ENCODE results near the gene CDK10.

DNA sequence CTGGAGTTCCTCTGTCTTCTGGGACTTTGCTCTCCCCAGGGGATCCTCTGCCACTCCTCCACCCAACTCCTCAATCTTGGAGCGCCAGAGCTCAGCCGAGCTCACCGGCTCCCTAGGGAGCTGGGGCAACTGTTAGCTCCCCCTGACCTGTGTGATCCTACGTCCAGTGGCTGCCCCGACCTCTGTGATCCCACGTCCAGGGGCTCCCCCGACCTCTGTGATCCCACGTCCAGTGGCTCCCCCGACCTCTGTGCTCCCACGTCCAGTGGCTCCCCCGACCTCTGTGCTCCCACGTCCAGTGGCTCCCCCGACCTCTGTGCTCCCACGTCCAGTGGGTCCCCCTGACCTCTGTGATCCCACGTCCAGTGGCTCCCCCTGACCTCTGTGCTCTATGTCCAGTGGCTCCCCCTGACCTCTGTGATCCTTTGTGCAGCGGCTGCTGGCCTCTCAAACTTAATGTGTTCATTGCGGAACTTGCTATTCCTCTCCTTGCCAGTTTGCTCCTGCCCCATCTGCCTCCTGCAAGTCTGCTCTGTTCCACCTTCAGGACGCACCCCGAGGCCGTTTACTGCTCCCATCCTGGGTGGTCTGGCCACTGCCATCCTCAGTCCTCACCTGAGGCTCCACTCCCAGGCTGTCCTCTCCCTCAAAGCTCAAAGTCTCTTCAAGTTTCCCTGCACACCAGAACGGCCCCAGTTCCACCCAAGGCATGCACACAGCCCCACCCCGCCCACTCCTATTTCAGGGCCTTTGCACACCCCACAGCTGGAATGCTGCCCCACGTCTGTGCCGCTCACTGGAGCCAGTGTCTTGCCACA, 31.4 kb downstream of the CDK10 start:
- TF ChIP-seq, protein P1, sequence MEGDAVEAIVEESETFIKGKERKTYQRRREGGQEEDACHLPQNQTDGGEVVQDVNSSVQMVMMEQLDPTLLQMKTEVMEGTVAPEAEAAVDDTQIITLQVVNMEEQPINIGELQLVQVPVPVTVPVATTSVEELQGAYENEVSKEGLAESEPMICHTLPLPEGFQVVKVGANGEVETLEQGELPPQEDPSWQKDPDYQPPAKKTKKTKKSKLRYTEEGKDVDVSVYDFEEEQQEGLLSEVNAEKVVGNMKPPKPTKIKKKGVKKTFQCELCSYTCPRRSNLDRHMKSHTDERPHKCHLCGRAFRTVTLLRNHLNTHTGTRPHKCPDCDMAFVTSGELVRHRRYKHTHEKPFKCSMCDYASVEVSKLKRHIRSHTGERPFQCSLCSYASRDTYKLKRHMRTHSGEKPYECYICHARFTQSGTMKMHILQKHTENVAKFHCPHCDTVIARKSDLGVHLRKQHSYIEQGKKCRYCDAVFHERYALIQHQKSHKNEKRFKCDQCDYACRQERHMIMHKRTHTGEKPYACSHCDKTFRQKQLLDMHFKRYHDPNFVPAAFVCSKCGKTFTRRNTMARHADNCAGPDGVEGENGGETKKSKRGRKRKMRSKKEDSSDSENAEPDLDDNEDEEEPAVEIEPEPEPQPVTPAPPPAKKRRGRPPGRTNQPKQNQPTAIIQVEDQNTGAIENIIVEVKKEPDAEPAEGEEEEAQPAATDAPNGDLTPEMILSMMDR (IDR thresholded peaks at IDR 0.05): no peak
- no peak for TF ChIP-seq POLR2A (IDR thresholded peaks at IDR 0.05)

All from right lobe of liver (tissue), 4 donors.